Measurements from ENCODE around the gene GOLT1B. TPM values are rescaled to one million over a fixed set of nuclear protein-coding genes. Genes with fewer than 3 reads are reported as not detected.
A peak's percentile ranks its signal among the peaks of the same experiment; 100 is the strongest.

Gene GOLT1B
- total RNA-seq, 2 experiments from 2014 or later: 31.6 to 35.9 TPM

DNA sequence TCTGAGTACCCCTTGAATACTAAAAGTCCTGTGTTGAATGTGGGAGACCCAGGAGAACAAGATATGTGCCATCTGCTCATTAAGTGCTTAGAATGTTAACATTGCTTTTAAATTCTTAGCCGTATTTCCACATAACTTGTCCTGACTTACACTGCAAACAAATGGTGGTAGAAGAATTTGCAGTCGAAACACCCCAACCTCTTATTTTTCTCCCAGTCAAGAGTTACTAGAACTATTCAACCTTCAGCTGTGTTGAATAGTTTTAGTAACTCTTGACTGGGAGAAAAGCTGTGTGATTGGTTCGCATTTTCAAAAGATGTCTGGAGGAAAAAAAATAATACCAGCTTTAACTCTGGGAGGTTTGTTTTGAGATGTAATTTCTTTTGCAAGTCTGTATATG is 16.9 kb downstream of the GOLT1B start:
- intact Hi-C loops (cut with micrococcal nuclease): no loop called here
- ATAC-seq (no peak), DNase-seq (no peak)
- Mint-ChIP-seq H3K4me1 (ENCODE audit: low read depth) (no peaks in the 10 kb centered on the region), H3K4me3 (no peak overlapping the region), H3K27ac (no peak overlapping the region), H3K27me3 (no peaks in the 10 kb centered on the region), H3K9me3 (no peaks in the 10 kb centered on the region), H3K36me3 (ENCODE audit: low read depth) (peaks cover 9% of the 10 kb centered on the region)
- POLR2A ChIA-PET: no interaction called here
- TF ChIP-seq, protein P1, sequence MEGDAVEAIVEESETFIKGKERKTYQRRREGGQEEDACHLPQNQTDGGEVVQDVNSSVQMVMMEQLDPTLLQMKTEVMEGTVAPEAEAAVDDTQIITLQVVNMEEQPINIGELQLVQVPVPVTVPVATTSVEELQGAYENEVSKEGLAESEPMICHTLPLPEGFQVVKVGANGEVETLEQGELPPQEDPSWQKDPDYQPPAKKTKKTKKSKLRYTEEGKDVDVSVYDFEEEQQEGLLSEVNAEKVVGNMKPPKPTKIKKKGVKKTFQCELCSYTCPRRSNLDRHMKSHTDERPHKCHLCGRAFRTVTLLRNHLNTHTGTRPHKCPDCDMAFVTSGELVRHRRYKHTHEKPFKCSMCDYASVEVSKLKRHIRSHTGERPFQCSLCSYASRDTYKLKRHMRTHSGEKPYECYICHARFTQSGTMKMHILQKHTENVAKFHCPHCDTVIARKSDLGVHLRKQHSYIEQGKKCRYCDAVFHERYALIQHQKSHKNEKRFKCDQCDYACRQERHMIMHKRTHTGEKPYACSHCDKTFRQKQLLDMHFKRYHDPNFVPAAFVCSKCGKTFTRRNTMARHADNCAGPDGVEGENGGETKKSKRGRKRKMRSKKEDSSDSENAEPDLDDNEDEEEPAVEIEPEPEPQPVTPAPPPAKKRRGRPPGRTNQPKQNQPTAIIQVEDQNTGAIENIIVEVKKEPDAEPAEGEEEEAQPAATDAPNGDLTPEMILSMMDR (IDR thresholded peaks at IDR 0.05): no peak
- CTCF ChIA-PET: interaction anchor here (0.9 kb wide), 1 partner anchor 221 kb away, joined by 3 read pairs; no protein-coding TSS in a partner anchor

GRCh38 chr12:21521541-21521940 is 20.0 kb downstream of the GOLT1B start:
- no peak overlapping the region for H3K4me3 Mint-ChIP-seq

GRCh38 chr12:21523148-21523547 is 21.6 kb downstream of the GOLT1B start:
- no peak for DNase-seq
- ChIA-PET POLR2A (no interaction called here), CTCF (interaction anchor here (2.3 kb wide), 1 partner anchor 14 kb away, joined by 6 read pairs; no protein-coding TSS in a partner anchor)
- peaks cover 3% of the 10 kb centered on the region for H3K36me3 Mint-ChIP-seq (ENCODE audit: low read depth)
- ATAC-seq: no peak
- H3K4me3 Mint-ChIP-seq: no peak overlapping the region
- H3K27me3 Mint-ChIP-seq: peaks cover 8% of the 10 kb centered on the region
- TF ChIP-seq, protein P1 (IDR thresholded peaks at IDR 0.05): no peak
- H3K9me3 Mint-ChIP-seq: peaks cover 3% of the 10 kb centered on the region
- H3K27ac Mint-ChIP-seq: no peak overlapping the region
- H3K4me1 Mint-ChIP-seq (ENCODE audit: low read depth): peaks cover 2% of the 10 kb centered on the region
- intact Hi-C loops (cut with micrococcal nuclease): no loop called here

More at GRCh38 chr12:21521541-21521940, 20.0 kb downstream of the GOLT1B start:
- POLR2A ChIA-PET: no interaction called here
- H3K36me3 Mint-ChIP-seq (ENCODE audit: low read depth): peaks cover 7% of the 10 kb centered on the region
- no peak overlapping the region for H3K27ac Mint-ChIP-seq
- peaks cover 3% of the 10 kb centered on the region for H3K9me3 Mint-ChIP-seq
- no peaks in the 10 kb centered on the region for H3K4me1 Mint-ChIP-seq (ENCODE audit: low read depth)
- no peak for DNase-seq
- intact Hi-C loops (cut with micrococcal nuclease): no loop called here
- peaks cover 5% of the 10 kb centered on the region for H3K27me3 Mint-ChIP-seq
- TF ChIP-seq, protein P1 (IDR thresholded peaks at IDR 0.05): no peak
- no peak for ATAC-seq
- CTCF ChIA-PET: no interaction called here

DNA sequence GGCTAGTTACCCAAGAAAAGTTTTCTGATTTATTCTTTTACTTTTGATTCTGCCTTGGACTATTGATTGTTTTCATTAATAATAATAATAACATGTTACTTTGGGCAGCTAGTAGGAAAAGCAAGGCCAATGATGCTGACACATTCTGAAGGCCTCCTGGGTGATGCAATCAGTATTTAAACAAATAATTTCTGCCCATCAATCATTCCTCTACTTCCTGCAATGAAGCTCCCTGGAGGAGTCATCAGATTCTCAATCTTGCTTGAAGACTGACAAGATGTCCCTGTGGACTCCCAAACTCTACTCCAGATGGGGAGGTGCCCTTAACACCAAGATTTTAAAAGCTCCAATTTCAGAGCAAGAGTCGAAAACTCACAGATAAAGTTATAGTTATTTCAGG is 24.5 kb downstream of the GOLT1B start, which contains the start of gene SPX:
SPX (plus strand) TSS at position 244 of the 400 bp plus-strand sequence. CDS start 177 bp downstream, outside the sequence.
- intact Hi-C loops (cut with micrococcal nuclease): no loop called here
- DNase-seq: no peak
- peaks cover 6% of the 10 kb centered on the region for H3K4me1 Mint-ChIP-seq (ENCODE audit: low read depth)
- H3K27ac Mint-ChIP-seq: no peak within 1 kb of the TSS
- H3K36me3 Mint-ChIP-seq (ENCODE audit: low read depth): no peaks in the 10 kb centered on the region
- POLR2A ChIA-PET: interaction anchor here (0.6 to 3.2 kb wide), 5 partner anchors 12 to 128 kb away, joined by 3 to 10 read pairs (median 3); partner anchors contain the start of genes GOLT1B and RECQL
- TF ChIP-seq, protein P1 (IDR thresholded peaks at IDR 0.05): no peak
- H3K27me3 Mint-ChIP-seq: peaks cover 25% of the 10 kb centered on the region
- H3K9me3 Mint-ChIP-seq: peaks cover 3% of the 10 kb centered on the region
- CTCF ChIA-PET: interaction anchor here (2.7 kb wide), 1 partner anchor 155 kb away, joined by 8 read pairs; no protein-coding TSS in a partner anchor
- ATAC-seq: no peak
- H3K4me3 Mint-ChIP-seq: peak within 1 kb of the TSS; percentile 56

- ChIA-PET POLR2A (interaction anchor here (0.6 to 3.2 kb wide), 6 partner anchors 8 to 50 kb away, joined by 3 to 10 read pairs (median 3); partner anchors contain the start of genes GOLT1B and RECQL), CTCF (interaction anchor here (1.4 to 2.7 kb wide), 3 partner anchors 13 to 154 kb away, joined by 3 to 8 read pairs (median 6); no protein-coding TSS in a partner anchor)
- peaks cover 6% of the 10 kb centered on the region for H3K4me1 Mint-ChIP-seq (ENCODE audit: low read depth)
- peaks cover 3% of the 10 kb centered on the region for H3K9me3 Mint-ChIP-seq
- ATAC-seq: no peak
- intact Hi-C loops (cut with micrococcal nuclease): no loop called here
- peaks cover 27% of the 10 kb centered on the region for H3K27me3 Mint-ChIP-seq
- peak overlapping the region; percentile 56 for H3K4me3 Mint-ChIP-seq
- H3K36me3 Mint-ChIP-seq (ENCODE audit: low read depth): no peaks in the 10 kb centered on the region
- TF ChIP-seq, protein P1 (IDR thresholded peaks at IDR 0.05): no peak
- DNase-seq: no peak
- no peak overlapping the region for H3K27ac Mint-ChIP-seq
Observed at GRCh38 chr12:21526721-21527345, 25.2 kb downstream of the GOLT1B start.

Measured in activated CD8-positive, alpha-beta T cell treated with anti-CD3 and anti-CD28 coated beads for 36 hours (primary cell).